SJCRH30 (cell line): ENCODE results near the gene GNAS. TPM values are rescaled to one million over a fixed set of nuclear protein-coding genes. Genes with fewer than 3 reads are reported as not detected.

Source experiments
- DNase-seq, 2 experiments: peaks; one replicate each; pipeline ENCODE4 v3.0.0-alpha.2; 2015 to 2020
- H3K27ac ChIP-seq: fragments of 250-450 bp; sonication (Bioruptor Pico); 2 replicates; pipeline ENCODE4 v1.5.1; 2020; ENCODE audit warnings: mild to moderate bottlenecking, moderate library complexity
- H3K27me3 ChIP-seq: fragments of 250-450 bp; sonication (Bioruptor Pico); 2 replicates; pipeline ENCODE4 v1.5.1; 2020; ENCODE audit warnings: mild to moderate bottlenecking, moderate library complexity
- H3K36me3 ChIP-seq: fragments of 250-450 bp; sonication (Bioruptor Pico); 2 replicates; pipeline ENCODE4 v1.5.1; 2020; ENCODE audit warnings: mild to moderate bottlenecking, moderate library complexity
- H3K4me1 ChIP-seq: fragments of 250-450 bp; sonication (Bioruptor Pico); 2 replicates; pipeline ENCODE4 v1.5.1; 2020; ENCODE audit warnings: mild to moderate bottlenecking, moderate library complexity
- H3K4me3 ChIP-seq: fragments of 250-450 bp; sonication (Bioruptor Pico); 2 replicates; pipeline ENCODE4 v1.5.1; 2020; ENCODE audit warnings: mild to moderate bottlenecking, moderate library complexity
- H3K9me3 ChIP-seq: fragments of 250-450 bp; sonication (Bioruptor Pico); replicated peaks from 2 replicates; pipeline ENCODE4 v1.5.1; 2020; ENCODE audit warnings: mild to moderate bottlenecking, moderate library complexity
- total RNA-seq: library from RNA; depleted of rRNA; stranded (reverse); fragments of >200 nt; shearing (Covaris generic); gene quantifications from 2 replicates; pipeline ENCODE4 v1.2.3, GENCODE V29; 2014

The GNAS gene
- total RNA-seq, 1 experiment from 2014 or later: 2,094 TPM

DNA sequence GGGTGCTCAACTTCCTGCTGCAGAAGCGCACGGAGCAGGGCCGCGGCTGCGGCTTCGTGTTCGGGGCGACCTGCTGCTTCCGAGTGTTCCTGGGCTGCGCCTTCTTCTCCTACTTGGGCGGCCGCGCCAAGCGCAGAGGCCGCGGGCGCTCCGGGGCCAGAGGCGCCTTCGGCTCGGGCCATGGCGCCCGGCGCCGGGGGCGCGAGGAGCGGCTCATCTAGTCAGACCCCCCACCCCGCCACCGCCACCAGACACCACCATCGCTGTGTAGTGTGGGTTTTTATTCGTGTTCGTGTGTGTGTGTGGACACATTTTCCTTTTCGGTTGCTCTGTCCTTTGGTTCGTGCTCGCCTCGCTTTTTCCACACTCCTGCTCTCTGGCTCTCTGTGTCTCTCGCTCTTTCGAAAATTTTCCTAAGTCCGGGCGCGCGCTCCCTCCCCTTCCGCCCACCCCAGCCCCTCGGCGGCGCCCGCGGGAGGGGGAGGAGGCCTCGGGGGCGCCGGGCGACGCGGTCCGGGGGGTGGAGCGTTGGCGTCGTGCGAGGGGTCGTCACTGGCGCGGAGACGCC lies 38.1 kb downstream of the GNAS start:
- DNase-seq: peak; percentile 90 to 92

DNA sequence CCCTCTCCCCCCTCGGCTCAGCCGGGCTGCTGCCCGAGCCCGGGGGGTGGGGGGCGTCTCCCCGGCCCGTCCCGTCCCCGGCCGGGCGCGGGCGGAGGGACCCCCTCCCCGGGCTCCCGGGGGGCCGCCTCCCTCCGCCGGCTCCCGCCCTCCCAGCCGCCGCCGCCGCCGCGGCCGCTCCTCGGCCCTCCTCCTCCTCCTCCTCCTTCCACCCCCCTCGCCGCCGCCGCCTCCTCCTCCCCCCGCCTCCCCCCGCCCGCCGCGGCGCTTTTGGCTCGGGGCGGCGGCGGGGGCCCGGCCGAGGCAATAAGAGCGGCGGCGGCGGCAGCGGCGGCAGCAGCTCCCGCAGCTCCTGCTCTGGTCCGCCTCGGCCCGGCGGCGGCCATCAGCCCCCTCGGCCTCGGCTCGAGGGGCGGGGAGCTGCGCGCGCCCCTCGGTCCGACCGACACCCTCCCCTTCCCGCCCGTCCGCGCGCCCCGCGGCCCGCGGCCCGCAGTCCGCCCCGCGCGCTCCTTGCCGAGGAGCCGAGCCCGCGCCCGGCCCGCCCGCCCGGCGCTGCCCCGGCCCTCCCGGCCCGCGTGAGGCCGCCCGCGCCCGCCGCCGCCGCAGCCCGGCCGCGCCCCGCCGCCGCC lies 38.7 kb downstream of the GNAS start:
- H3K9me3 ChIP-seq: no peaks in the 10 kb centered on the region
- peaks cover 21% of the 10 kb centered on the region for H3K4me1 ChIP-seq
- H3K27me3 ChIP-seq: no peaks in the 10 kb centered on the region
- H3K36me3 ChIP-seq: peaks cover 35% of the 10 kb centered on the region
- peak overlapping the region; percentile 97 for H3K4me3 ChIP-seq
- DNase-seq: peak; percentile 85 to 86
- peak overlapping the region; percentile 97; the same call in 1 of the 2 replicates for H3K27ac ChIP-seq

More for the DNA sequence above, 38.1 kb downstream of the GNAS start:
- Histone ChIP-seq H3K27ac (peak overlapping the region; percentile 53), H3K4me1 (peaks cover 21% of the 10 kb centered on the region), H3K4me3 (peak overlapping the region; percentile 97), H3K36me3 (peaks cover 29% of the 10 kb centered on the region), H3K9me3 (no peaks in the 10 kb centered on the region), H3K27me3 (no peaks in the 10 kb centered on the region)

DNA sequence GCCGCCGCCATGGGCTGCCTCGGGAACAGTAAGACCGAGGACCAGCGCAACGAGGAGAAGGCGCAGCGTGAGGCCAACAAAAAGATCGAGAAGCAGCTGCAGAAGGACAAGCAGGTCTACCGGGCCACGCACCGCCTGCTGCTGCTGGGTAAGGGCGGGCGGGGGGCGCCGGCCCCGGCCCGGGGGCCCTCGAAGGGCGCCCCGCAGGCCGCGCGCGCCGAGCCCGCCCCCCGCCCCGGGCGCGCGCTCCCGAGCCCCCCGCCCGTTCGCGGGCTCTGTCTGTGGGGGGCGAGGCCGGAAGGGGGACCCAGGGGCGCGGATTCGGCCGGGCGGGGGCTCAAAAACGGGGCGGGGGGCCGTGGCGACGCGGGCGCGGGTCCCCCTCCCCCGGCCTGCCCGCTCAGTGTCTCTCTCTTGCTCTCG lies 39.2 kb downstream of the GNAS start:
- peak; percentile 67 to 68 for DNase-seq
- Histone ChIP-seq H3K4me3 (peak overlapping the region; percentile 97), H3K9me3 (no peaks in the 10 kb centered on the region), H3K4me1 (peaks cover 21% of the 10 kb centered on the region), H3K36me3 (peaks cover 40% of the 10 kb centered on the region), H3K27ac (peak overlapping the region; percentile 97), H3K27me3 (no peaks in the 10 kb centered on the region)

DNA sequence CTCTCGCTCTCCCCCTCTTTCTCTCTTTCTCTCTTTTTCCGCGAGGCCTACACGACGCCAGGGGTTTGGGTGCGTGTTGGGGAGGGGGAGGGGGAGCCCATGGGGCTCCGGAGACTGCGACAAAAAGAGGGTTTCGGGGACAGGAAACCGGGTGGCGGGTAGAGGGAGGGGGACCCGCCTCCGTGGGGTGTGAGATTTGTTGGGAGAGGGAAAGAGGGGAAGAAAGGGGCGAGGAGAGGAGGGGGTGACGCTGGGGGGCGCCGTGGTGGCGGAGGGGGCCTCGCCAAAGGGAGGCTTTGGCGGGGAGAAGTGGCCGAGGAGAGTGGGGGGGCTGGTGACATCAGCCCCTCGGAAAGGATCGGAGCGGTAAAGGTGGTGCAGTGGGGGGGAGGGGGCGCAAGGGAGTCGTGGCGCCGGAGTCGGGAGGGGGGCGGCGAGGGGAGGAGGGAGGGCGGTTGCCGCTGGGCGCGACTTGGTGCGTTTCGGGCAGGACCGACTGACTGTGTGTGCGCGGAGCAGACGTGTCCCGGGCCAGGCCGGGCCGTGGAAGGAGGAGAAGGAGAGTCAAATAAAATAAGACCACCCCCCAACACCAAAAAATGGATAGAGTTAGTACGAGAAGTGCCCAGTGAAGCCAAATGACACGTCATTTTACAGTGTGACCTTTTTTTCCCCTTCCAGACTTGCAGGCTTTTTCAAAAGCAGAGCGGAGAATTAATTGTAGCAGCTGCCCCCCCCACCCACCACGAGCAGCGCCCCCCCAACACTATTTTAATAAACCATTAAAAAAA lies 39.8 kb downstream of the GNAS start:
- Histone ChIP-seq H3K4me3 (peak overlapping the region; percentile 97), H3K27me3 (no peaks in the 10 kb centered on the region), H3K36me3 (peaks cover 46% of the 10 kb centered on the region), H3K27ac (peak overlapping the region; percentile 97), H3K4me1 (peaks cover 23% of the 10 kb centered on the region), H3K9me3 (no peaks in the 10 kb centered on the region)
- peak; percentile 91 to 92 for DNase-seq

DNA sequence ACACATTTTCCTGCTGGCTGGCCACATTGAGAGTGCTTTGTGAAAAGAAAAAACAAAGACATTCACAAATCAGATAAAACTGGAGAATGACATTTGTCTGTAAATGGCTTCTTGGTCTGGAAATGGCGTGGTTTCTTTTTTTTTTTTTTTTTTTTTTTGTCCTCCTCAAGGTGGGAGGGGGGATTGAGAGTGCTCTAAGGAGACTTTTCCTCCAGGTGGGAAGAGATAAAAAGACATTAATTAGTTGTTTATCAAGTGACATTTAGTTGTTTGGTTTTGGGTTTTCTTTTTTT lies 40.4 kb downstream of the GNAS start:
- Histone ChIP-seq H3K9me3 (no peaks in the 10 kb centered on the region), H3K36me3 (peaks cover 51% of the 10 kb centered on the region), H3K27ac (peak overlapping the region; percentile 97), H3K4me3 (peak overlapping the region; percentile 97), H3K27me3 (no peaks in the 10 kb centered on the region), H3K4me1 (peaks cover 23% of the 10 kb centered on the region)
- no peak for DNase-seq

DNA sequence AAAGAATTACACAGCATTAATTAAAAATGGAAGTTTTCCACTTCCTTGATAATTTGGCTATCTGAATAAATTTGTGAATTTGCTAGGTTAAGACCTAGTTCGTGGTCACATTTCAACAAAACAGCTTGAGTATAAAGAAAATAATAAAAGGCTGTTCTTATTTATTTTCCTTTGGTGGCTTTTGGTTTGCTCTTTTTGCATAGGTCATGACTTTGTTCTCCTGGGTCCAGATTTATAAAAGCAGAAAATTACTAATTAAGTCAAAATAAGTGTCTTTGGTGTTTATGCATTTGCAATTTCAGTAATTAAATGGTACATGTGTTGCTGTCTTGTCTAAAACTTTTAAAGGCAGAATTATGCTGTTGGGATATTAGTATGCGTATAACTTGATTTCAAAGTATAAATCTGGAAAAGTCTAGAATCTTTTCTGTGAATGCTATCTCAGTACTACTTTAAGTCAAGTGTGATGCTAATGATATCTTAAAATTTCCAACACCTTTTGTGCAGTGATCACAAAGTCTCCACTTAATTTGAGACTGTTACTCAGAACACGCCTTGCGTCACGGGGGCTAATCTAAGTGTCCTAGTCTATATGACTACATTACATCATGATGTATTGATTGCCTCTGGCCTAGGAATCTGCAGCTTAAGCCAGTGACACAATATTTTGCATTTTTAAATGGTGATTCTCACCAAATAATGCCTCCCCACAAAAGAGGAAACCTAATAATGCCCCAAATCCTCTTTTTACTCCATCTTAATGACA lies 41.0 kb downstream of the GNAS start:
- H3K4me1 ChIP-seq: peaks cover 23% of the 10 kb centered on the region
- no peaks in the 10 kb centered on the region for H3K27me3 ChIP-seq
- no peak for DNase-seq
- no peaks in the 10 kb centered on the region for H3K9me3 ChIP-seq
- H3K27ac ChIP-seq: peak overlapping the region; percentile 97
- peaks cover 58% of the 10 kb centered on the region for H3K36me3 ChIP-seq
- peak overlapping the region; percentile 97 for H3K4me3 ChIP-seq

DNA sequence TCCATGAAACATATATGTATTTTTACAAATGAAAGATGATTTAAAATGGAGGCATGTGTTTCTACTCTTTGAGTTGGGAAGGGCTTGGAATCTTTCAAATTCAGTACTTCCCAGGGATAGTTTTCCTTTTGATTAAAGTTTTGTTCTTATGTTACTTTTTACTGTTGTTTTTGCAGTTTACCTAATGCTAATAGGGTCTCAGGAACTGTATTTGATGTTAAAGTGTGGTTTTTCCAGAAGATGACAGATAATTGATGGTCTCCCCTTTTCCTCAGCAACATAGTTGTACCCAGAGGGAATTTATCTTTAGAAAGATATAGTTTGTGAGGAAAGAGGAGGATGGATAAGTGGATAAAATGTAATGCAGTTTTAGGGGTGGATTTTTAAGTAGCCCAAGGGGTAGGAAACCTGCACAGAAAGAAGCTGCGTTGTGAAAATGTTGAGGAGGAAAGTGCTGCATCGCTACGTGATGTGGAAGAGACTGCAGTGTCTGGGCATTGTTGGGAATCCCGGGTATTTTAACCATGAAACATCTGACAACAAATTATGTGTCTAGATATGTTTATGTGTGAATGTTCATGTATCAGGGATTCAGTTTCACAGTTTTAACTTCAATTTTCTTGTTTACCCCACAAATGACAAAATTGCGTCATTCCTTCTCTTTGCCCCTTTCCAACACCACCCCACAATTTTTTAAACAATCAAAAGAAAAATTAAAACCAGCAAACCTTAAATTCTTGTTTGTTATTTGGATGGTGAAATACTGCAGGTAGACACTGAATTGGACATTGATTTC lies 42.3 kb downstream of the GNAS start:
- Histone ChIP-seq H3K9me3 (no peaks in the 10 kb centered on the region), H3K27ac (no peak overlapping the region), H3K4me3 (no peak overlapping the region), H3K27me3 (no peaks in the 10 kb centered on the region), H3K36me3 (peaks cover 71% of the 10 kb centered on the region), H3K4me1 (peaks cover 23% of the 10 kb centered on the region)
- no peak for DNase-seq

DNA sequence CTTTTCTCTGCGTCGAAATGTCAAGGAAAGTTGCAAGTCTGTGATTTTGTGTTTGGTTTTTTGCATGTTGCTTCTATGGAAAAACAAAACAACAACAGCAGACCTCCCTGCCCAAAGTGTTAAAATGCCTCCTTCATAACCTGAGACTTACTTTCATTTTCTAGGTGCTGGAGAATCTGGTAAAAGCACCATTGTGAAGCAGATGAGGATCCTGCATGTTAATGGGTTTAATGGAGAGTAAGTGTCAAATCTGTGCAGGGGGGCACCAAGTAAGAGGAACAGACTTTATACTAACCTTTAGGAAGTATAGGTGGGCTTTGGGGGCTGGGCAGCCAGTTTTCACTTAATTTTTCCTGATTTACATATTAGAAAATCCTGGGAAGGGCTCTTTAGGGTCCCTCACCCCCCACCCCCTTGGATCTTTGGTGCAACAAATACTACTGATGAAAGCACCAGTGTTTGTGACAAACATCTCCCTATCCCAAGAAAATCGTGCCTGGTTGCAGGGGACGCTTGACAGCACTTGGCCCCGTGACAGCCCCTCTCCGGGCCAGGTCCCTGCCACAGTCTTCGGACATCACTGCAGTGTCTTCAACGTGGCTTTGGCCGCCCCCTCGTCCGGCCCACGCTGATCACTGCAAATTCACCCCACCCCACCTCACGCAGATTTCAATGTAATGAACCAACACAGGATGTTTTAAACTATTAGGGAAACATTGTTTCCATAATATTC lies 43.1 kb downstream of the GNAS start:
- no peak overlapping the region for H3K4me3 ChIP-seq
- peaks cover 79% of the 10 kb centered on the region for H3K36me3 ChIP-seq
- peaks cover 23% of the 10 kb centered on the region for H3K4me1 ChIP-seq
- no peaks in the 10 kb centered on the region for H3K9me3 ChIP-seq
- DNase-seq: no peak
- no peak overlapping the region for H3K27ac ChIP-seq
- no peaks in the 10 kb centered on the region for H3K27me3 ChIP-seq

DNA sequence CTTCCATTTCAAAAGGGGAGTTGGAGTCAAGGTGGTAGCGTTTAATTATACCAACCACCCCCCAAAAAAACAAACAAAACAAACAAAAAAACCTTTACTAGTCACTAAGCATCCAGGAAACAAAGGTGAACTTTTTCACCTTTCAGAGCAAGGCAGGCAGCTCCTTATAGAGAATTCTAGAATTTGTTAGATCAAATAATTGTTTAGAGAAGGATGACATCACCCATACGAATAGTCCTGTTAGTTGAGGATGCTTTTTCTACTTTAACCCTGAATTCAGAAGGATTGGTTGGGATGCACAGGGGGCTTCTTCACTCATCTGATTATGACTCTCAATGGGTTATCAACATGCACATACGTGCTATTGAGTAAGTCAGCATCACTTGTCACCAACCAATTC lies 44.3 kb downstream of the GNAS start:
- H3K4me3 ChIP-seq: no peak overlapping the region
- DNase-seq: no peak
- no peaks in the 10 kb centered on the region for H3K27me3 ChIP-seq
- H3K9me3 ChIP-seq: no peaks in the 10 kb centered on the region
- no peak overlapping the region for H3K27ac ChIP-seq
- peaks cover 85% of the 10 kb centered on the region for H3K36me3 ChIP-seq
- H3K4me1 ChIP-seq: peaks cover 23% of the 10 kb centered on the region

DNA sequence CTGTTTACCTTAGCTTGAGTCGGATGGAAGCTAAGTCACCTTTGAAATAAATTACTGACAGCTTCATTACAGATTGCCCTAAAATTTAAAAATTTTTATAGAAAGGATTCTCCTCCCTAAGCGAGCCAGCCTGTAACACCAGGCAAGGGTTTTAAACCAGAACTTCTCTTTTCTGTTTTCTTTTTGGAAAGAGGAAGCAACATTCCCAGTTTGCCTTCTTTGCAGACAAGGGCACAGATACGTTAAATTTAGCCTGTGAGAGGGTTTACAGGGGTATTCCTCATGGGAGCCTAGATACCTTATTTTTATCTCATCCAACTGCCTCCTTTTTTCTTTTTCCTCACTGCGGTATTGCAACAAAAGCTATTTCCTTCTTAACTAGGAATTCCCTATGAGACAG lies 45.0 kb downstream of the GNAS start:
- H3K9me3 ChIP-seq: no peaks in the 10 kb centered on the region
- H3K36me3 ChIP-seq: peaks cover 89% of the 10 kb centered on the region
- no peaks in the 10 kb centered on the region for H3K27me3 ChIP-seq
- H3K4me1 ChIP-seq: peaks cover 23% of the 10 kb centered on the region
- H3K27ac ChIP-seq: no peak overlapping the region
- no peak for DNase-seq
- no peak overlapping the region for H3K4me3 ChIP-seq

DNA sequence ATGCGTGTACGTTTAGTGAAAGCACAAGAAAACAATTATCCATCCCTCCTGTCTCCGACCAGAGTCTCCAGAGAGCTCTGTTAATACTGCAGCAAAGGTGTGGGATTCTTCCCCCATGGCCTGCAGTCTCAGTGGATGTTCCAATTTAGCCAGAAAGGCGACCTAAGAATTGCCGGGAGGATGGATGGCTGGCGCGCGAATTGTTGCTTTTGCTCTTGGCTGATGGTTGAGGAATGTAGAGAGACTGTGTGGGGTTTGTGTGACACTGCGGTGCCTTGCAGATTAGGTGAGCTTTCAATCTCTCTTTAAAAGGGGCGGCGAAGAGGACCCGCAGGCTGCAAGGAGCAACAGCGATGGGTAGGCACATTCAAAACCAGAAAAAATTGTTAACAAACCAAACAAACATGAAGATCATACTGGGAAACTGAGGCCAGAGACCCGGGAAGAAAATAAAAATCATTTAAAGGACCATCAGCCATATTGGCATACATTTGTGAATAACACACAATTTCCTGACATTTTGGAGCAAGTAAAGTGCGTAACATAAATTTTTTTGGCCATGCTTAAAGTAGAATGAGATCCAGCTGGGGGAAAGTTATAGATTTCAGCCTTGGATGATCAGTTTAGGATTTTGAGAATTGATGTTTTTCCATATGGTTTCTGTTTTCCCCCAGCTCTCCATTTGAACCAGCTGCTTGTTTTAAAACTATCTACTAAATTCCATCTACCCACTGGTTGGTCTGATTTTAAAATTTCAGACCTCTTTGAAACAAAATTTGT lies 46.3 kb downstream of the GNAS start:
- Histone ChIP-seq H3K4me1 (peaks cover 16% of the 10 kb centered on the region), H3K4me3 (no peak overlapping the region), H3K27ac (no peak overlapping the region), H3K27me3 (no peaks in the 10 kb centered on the region), H3K9me3 (no peaks in the 10 kb centered on the region), H3K36me3 (peaks cover 86% of the 10 kb centered on the region)
- no peak for DNase-seq

DNA sequence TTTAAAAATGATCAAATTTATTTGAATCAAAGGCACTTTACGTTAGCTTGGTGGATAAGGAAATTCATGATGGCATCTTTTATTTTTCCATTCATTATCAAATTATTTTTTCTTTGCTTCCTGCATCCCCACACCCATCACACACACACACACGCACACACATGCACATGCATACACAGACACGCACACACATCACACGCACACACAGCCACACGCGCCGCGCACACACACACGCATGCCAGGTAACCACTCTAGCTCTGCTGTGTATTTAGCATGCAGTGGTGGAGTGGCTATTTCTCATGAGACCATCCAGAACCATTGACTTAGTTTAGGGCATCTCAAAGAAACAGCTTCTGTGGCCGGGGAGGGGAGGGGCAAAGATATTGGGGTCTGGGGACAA lies 47.0 kb downstream of the GNAS start:
- H3K27me3 ChIP-seq: no peaks in the 10 kb centered on the region
- peaks cover 10% of the 10 kb centered on the region for H3K4me1 ChIP-seq
- no peak for DNase-seq
- H3K27ac ChIP-seq: no peak overlapping the region
- H3K9me3 ChIP-seq: no peaks in the 10 kb centered on the region
- peaks cover 91% of the 10 kb centered on the region for H3K36me3 ChIP-seq
- no peak overlapping the region for H3K4me3 ChIP-seq

DNA sequence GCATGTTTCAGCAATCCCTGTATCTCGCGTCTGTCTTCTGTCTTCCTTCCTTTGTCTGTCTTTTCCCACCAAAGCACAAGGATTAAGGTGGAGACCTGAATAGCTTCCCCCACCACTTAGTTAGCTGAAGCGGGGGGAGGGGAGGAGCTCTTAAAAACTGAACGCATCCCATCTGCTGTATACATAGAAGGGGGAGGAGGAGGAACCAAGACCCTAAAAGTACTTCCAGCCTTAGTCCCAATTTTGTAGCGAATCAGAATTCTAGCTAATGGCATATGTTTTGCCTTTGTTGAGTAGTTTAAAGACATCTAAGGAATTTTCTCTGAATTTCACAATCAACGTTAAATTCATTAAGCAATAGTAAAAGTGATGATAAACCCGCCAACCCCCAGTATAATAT lies 47.9 kb downstream of the GNAS start:
- DNase-seq: no peak
- Histone ChIP-seq H3K36me3 (peaks cover 91% of the 10 kb centered on the region), H3K4me1 (peaks cover 5% of the 10 kb centered on the region), H3K27ac (no peak overlapping the region), H3K4me3 (no peak overlapping the region), H3K9me3 (no peaks in the 10 kb centered on the region), H3K27me3 (no peaks in the 10 kb centered on the region)
